ENCODE data around the gene LRMDA. TPM values are rescaled to one million over a fixed set of nuclear protein-coding genes. Genes with fewer than 3 reads are reported as not detected.

Gene LRMDA
- total RNA-seq, 4 donors from 2014 or later = 1.4 to 23.1 (median 3.6) TPM

GRCh38 chr10:75408911-75409885, 22.2 kb upstream of the LRMDA start:
- TF ChIP-seq, protein P1, sequence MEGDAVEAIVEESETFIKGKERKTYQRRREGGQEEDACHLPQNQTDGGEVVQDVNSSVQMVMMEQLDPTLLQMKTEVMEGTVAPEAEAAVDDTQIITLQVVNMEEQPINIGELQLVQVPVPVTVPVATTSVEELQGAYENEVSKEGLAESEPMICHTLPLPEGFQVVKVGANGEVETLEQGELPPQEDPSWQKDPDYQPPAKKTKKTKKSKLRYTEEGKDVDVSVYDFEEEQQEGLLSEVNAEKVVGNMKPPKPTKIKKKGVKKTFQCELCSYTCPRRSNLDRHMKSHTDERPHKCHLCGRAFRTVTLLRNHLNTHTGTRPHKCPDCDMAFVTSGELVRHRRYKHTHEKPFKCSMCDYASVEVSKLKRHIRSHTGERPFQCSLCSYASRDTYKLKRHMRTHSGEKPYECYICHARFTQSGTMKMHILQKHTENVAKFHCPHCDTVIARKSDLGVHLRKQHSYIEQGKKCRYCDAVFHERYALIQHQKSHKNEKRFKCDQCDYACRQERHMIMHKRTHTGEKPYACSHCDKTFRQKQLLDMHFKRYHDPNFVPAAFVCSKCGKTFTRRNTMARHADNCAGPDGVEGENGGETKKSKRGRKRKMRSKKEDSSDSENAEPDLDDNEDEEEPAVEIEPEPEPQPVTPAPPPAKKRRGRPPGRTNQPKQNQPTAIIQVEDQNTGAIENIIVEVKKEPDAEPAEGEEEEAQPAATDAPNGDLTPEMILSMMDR (IDR thresholded peaks at IDR 0.05) = peak in 3 of 6 experiments; percentile 48 to 59 (median 53)
- TF ChIP-seq POLR2A (IDR thresholded peaks at IDR 0.05) = no peak
- Histone ChIP-seq H3K4me3 (peak overlapping the region; percentile 49 to 93 (median 65)), H3K4me1 (peaks cover 0 to 15% (median 7%) of the 10 kb centered on the region in 4 donors), H3K27me3 (no peaks in the 10 kb centered on the region), H3K36me3 (no peaks in the 10 kb centered on the region), H3K27ac (peak overlapping the region; percentile 67 to 84 (median 76)), H3K9me3 (no peaks in the 10 kb centered on the region)
- peak in 2 of 3 donors; percentile 77 to 86 for DNase-seq

- no peak overlapping the region for H3K4me3 ChIP-seq
- H3K27me3 ChIP-seq = no peaks in the 10 kb centered on the region
- peak overlapping the region in 1 of 4 donors; percentile 84 for H3K27ac ChIP-seq
- TF ChIP-seq, protein P1 (IDR thresholded peaks at IDR 0.05) = no peak
- no peak for TF ChIP-seq POLR2A (IDR thresholded peaks at IDR 0.05)
- peaks cover 0 to 15% (median under 1%) of the 10 kb centered on the region in 4 donors for H3K4me1 ChIP-seq
- DNase-seq = no peak
- no peaks in the 10 kb centered on the region for H3K9me3 ChIP-seq
- no peaks in the 10 kb centered on the region for H3K36me3 ChIP-seq
Observed at GRCh38 chr10:75410132-75411005, 21.1 kb upstream of the LRMDA start.

- Histone ChIP-seq H3K4me1 (peaks cover 0 to 3% (median 0%) of the 10 kb centered on the region in 4 donors), H3K27ac (no peak overlapping the region), H3K4me3 (no peak overlapping the region), H3K27me3 (no peaks in the 10 kb centered on the region), H3K36me3 (no peaks in the 10 kb centered on the region), H3K9me3 (no peaks in the 10 kb centered on the region)
- DNase-seq = no peak
- TF ChIP-seq, protein P1 (IDR thresholded peaks at IDR 0.05) = no peak
- TF ChIP-seq POLR2A (IDR thresholded peaks at IDR 0.05) = no peak
Observed at GRCh38 chr10:75414527-75414926, 16.9 kb upstream of the LRMDA start.

- Histone ChIP-seq H3K36me3 (no peaks in the 10 kb centered on the region), H3K4me1 (no peaks in the 10 kb centered on the region), H3K27ac (no peak overlapping the region), H3K4me3 (no peak overlapping the region), H3K9me3 (no peaks in the 10 kb centered on the region), H3K27me3 (no peaks in the 10 kb centered on the region)
- DNase-seq = no peak
- no peak for TF ChIP-seq POLR2A (IDR thresholded peaks at IDR 0.05)
- TF ChIP-seq, protein P1 (IDR thresholded peaks at IDR 0.05) = no peak
Observed at GRCh38 chr10:75417522-75417927, 13.9 kb upstream of the LRMDA start.

GRCh38 chr10:75418293-75418692, 13.1 kb upstream of the LRMDA start:
- H3K4me1 ChIP-seq = no peaks in the 10 kb centered on the region
- no peaks in the 10 kb centered on the region for H3K9me3 ChIP-seq
- no peak overlapping the region for H3K27ac ChIP-seq
- DNase-seq = no peak
- H3K27me3 ChIP-seq = no peaks in the 10 kb centered on the region
- H3K36me3 ChIP-seq = no peaks in the 10 kb centered on the region
- TF ChIP-seq, protein P1 (IDR thresholded peaks at IDR 0.05) = no peak
- no peak for TF ChIP-seq POLR2A (IDR thresholded peaks at IDR 0.05)
- H3K4me3 ChIP-seq = no peak overlapping the region
